Occipital lobe (tissue), 2 donors: ENCODE measurements around the gene HIVEP2. TPM values are rescaled to one million over a fixed set of nuclear protein-coding genes. Genes with fewer than 3 reads are reported as not detected.

Experiments
- DNase-seq: peaks from one replicate; lab custom pipeline; 2025; lab: John Stamatoyannopoulos, UW
- total RNA-seq: library from RNA; depleted of rRNA; stranded (reverse); fragments of >200 nt; gene quantifications from one replicate; pipeline ENCODE4 v1.2.3, GENCODE V29; 2014

Gene HIVEP2
- total RNA-seq, 1 donor from 2014 or later: 114 TPM

DNA sequence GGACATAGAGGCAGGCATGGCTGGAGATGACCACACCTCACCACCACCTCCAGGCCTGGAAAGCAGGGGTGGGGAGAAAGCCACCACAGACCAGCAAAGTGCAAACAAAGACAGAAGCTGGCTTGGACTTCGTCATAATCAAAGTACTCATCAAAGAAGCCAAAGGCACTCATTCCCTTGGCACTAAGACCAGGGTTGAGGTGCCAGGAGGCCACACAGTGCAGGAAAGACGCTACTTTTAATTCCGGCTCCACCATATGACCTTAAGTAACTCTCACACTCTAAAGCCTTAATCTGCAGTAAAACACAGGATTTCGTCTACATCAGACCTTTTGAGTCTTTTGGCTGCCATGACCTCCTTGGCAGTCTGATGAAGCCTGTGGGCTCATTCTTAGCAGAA lies 123.1 kb downstream of the HIVEP2 start:
- DNase-seq: no peak

DNA sequence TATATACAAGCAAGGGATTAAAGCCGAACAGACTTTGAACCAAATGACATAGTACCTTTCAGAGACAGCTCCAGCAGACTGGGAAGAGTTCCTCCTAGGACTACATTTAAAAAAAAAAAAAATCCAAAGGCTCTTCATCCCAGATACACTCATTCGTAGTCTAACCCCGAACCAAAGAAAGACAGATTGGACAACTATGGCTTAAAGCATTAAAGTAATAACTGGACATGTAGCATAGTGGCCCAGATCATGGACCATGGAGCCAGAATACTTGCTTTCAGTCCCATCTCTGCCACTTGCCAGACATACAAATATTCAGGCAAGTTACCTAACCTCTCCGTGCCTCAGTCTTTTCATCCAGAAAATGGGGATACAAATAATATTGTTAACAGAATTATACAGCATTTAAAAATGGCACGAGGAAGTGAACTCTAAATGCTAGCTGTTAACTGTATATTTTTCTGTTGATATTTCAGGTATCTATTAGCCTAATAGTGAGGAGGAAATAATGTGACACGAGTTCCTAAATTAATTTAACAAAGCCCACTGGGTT lies 123.7 kb downstream of the HIVEP2 start:
- DNase-seq: no peak

DNA sequence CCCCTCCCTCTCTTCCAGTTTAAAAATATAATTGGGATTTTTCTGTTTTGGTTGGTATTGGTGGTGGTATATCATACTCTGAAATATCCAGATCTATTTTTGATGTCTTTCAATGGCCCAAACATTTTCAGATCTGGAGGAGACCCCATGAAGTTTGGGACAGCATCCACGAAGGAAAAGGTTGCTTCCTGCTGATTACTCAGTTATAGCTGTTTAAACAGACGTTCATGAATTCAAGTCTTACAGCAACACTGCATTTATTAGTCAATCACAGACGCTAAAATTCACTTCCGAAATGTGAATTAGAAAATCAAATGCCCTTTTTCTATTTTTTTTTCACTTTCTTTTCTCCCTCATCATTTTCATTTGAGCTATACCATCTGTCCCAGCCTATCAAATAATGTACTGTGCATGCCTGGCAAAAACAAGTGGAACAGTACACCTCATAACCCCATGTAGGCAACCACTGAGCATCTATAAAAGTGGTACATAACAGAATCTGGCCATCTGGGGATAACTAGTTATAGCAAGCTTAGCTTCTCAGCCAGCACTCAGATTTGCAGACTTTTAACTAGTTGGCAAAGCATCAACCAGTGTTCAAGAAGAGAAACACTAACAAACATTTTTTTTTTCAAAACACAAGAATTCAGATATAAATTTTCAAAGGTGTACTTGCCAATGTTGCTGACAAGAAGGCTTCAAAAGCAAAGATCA lies 124.5 kb downstream of the HIVEP2 start:
- DNase-seq: no peak

DNA sequence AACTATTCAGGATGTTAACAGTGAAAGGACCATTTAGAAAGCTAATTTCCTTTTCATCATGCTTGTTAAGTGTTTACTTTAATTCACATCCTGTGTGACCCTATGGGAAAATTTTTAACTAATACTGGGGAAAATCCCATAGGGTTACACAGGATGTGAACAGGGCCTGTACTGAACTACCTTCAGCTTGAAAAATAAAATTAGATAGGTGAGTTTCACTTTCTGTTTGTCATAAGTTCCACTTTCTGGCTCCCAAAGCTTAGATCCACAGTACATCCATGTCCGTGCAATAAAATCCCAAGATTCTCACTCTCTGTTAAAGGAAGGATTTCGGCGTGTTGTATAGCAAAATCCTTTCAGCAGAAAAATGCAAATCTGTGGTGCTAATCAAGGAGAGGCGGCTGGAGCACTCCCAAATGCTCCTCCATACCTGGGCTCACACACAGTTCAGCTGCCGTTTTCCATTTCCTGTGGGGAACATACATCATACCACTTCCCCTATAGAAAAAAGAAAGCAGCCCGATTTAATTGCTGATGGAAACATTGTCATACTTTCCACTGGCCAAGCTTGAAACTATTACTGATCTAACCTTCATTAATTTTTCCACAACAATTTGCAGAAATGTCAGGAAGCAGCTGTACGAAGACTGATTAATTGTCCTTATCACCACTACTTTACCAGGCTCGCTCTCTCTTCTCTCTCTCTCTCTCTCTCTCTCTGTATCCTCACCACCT lies 125.2 kb downstream of the HIVEP2 start:
- no peak for DNase-seq

DNA sequence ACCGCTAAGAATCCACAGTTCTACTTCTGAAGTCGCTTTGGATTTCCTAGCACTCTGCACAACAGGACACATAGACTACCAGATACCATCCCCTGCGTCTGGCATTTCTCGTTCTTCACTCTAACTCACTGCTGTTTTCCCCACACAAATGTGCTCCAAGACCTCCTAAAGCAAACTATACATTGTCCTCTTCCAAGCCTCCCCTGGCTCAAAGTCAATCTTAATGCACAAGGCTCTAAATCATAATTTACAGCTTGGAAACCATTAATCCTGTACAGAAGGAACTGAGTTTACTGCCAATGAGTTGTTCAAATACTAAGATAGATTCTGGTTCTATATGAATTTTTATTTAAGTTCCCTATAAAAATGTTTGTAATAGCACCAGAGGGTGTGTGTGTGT lies 128.5 kb downstream of the HIVEP2 start:
- DNase-seq: no peak

GRCh38 chr6:142816031-142816430 lies 128.9 kb downstream of the HIVEP2 start:
- no peak for DNase-seq

DNA sequence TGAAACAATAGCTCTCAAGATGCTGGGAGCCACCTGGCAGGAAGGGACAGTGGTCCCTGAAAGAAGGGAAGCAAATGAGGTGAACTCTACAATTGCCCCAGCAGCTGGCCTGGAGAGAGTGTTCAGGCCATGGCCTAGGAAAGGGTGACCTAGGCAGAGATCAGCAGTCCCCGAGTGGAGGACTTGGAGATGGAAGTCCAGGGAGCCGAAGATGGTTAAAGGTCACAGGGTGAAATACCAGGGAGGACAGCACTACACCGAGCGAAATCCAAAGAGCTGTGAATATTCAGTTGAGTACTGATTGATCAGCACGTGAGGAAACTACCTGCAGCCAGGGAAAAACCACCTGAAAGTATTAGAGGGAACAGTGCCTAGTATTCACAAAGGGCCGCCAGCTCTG lies 133.1 kb downstream of the HIVEP2 start:
- DNase-seq: no peak

GRCh38 chr6:142810952-142811514 lies 133.9 kb downstream of the HIVEP2 start:
- DNase-seq: no peak

DNA sequence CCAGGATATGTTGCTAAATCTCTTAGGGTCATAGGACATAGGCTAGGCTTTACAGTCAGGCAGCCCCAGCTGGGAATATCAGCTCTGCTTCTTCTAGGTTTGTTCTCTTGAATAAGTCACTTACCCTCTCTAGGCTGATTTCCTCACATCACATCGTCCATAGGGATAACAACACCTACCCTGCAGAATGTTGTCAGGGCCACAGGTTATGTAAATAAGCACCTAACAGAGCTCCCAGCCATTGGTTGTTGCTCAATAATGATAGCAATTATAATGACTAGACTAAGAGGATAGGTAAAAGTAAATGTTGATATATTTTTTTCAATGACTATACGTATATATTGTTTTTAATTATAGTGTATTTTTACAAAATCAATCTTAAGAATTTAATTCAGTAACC lies 135.0 kb downstream of the HIVEP2 start:
- DNase-seq: no peak

DNA sequence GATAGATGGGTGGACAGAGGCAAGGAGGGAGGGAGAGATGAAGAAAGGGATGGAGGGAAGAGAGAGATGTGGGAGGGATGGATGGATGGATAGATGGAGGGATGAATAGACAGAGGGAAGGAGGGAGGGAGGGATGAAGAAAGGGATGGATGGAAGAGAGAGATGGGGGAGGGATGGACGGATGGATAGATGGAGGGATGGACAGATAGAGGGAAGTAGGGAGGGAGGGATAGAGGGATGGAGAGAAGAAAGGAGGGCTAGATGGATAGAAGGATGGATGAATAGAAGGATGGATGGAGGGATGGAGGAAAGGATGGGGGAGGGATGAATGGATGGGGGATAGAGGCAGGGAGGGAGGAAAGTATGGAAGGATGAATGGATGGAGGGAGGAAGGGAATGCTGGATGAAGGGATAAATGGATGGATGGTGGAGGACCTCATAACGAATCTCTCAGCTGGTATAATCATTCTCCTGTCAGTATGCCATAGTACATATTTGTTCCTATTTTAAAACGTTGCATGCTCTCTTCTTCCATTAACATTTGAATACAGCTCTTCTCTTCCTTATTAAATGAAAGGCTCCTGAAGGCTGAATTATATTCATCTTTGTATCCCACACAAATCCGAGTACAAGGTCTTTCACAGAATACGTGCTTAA lies 136.4 kb downstream of the HIVEP2 start:
- DNase-seq: no peak

DNA sequence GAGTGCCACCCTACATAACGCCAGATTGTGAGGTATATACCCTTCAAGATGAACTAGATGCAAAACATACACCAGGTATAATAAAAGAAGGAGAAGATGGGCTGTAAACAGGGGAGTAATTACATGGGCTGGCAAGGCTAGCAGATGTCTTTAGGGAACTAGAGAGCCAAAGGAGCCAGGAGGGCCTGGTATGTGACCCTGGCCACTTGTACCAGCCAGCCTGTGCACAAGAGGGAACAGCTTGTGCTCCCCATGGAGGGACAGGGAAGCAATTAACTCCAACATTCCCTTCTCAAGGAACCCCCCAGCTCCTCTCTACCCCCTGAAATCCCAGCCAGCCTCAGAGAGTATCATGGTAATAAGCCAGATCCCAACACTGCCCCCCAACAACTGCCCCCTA lies 139.9 kb downstream of the HIVEP2 start:
- DNase-seq: no peak

DNA sequence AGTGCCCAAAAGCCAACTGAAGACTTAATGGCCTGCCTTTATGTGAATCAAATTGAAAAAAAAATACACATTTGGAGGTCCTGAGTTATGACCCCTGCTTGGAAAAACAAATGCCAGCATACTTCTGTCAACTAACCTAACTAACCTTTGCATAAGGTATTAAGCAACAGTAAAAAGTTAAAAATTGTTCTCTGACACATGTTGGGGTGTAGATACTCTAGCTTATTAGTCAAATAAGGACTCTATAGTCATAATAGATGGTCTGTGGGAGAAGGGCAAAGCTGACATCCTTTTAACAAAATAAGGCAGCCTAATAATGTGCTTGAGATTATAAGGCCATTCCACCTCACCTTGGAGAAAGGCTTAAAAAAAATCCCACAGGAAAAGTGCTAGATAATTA lies 140.5 kb downstream of the HIVEP2 start:
- no peak for DNase-seq

DNA sequence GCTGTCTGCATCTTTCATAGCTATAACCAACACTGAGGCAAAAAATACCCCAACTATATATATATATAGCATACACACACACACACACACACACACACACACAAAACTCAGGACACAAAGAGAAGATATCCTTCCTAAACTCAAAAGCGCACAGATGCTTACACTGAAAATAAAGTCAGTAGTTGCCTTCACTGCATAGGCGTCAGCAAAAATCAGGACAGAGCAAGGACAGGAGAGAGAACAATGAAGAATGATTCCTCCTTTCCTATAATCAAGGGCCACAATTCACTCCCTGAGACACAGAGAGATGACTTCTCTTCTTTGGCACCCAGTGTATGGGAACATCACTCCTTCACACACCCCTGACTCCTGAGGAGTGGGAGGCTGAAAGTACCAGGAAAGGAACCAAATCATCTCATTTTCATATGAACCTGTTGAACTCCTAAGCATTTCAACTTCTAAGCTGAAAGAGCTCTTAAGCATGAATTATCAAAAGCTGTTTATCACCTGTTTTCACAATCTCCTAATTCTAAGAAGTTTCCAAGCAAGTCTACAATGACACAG lies 141.4 kb downstream of the HIVEP2 start:
- no peak for DNase-seq

DNA sequence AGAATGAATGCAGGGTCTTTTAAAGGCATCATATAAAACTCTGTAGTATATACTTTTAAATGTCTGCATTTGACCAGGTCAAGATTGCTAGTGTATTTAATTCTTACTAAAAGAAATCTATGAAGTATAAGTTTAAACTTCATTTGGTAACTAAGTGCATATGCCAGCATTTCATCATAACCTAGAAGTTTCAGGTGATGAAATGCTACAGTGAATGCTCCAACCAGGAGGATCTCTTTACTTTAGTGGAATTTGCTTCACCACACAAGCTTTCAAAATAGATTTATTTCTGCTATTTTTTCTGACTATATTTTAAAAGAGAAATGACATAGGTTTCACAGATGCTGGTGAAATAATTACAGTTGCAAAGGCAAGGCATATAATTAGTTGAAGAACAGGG lies 141.9 kb downstream of the HIVEP2 start:
- no peak for DNase-seq

- no peak for DNase-seq
Observed at GRCh38 chr6:142802124-142802523, 142.9 kb downstream of the HIVEP2 start.

DNA sequence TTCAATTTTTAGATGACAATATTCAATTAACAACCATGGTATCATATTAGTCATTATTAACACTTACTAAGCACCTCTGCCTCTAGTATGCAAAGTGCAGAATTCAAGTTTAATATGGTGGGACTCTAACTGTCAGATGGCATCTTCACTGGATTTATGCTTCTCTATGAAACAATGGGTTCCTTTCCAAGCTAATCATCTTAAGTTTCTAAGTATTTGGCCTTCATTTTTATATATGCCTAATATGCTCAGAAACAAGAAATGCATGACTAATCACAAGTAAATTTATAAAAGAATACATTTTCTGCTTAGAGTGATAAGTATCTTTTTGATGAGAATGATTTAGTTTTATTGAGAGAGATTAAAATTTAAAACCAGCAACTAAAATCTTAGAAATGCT lies 144.7 kb downstream of the HIVEP2 start:
- no peak for DNase-seq

DNA sequence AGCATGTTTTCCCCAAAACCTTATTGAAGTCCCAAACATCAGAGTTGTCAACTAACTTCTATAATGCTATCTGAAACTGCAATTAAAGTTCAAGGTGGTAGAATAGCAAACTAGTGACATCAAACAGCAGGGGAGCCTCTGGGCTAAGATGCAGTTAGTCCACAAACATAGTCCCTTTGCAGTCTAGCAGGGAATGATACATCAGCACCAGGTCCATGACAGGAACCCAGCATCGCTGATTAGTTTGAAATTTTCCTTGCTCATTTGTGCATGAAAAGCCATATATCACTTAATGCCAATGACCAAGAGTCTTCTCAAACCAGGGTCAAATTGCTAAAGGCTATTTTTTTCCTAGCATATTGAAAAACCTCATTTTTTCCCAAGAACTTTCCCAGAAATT lies 145.3 kb downstream of the HIVEP2 start:
- no peak for DNase-seq

DNA sequence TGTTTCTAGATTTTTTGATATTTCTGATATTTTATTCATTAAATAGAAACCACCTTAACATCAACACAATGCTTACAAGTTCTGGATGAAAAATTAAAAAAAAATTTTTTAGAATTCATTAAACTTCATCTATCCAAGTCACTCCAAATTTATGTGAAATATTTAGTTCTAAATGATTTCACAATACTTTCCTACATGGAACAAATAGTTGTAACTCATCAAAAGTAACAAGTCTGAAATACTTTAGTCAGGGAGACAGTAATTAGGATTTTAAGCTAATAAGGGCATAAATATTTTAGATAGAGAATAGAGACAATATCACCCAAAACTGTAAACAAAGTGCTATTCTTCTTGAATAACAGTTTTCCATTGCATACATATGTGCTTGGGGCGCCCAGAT lies 147.8 kb downstream of the HIVEP2 start:
- no peak for DNase-seq

DNA sequence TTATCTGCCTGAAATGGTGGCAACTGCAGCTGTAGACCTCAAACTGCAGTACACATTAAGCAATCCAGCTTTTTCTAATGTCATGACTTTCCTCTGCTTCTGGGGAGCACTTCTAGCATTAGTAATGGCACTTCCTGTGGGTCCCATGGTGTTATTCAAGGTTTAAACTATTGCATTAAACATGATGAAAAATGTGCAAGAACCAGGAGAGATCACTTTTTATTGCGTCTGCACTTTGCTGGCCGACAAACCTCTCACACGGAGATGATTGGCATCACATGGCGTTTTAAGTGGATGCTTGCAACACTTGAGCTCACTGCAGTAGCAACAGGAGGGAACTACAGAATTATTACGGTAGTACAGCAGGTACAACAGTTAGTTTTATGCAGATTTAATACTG lies 148.4 kb downstream of the HIVEP2 start:
- no peak for DNase-seq

DNA sequence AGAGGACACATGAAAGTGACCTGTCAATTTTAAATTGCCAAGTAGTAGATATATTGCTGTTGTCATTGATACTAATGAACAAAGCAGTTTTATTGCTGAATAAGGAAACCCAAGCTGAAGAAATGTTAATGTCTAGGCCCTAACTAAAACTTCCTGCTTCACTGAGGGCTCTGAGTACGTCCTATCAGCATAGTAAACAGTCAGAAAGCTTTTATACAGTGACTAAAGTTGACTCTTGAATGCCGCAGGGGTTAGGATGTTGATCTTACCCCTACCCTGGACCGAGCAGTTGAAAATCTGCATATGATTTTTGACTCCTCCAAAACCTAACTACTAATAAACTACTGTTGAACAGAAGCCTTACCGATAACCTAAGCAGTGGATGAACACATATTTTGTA lies 149.0 kb downstream of the HIVEP2 start:
- DNase-seq: no peak

DNA sequence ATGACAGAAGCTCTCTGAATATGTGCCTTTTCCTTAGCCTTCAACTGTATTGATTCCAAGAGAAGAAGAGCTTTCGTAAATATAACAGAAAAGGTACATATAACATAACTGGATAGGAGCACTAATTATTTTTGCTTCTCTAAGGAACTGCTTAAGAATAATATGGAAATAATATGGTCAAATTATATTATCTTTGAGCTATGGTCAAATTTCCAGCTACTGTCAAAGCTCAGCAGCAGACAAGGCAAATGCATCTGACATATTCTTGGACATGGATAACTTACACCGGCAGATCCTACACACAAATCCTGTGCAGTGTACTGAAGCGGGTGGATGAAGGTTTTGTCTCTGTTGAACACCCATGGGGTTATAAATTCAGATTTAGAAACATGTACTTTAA lies 150.6 kb downstream of the HIVEP2 start:
- DNase-seq: no peak

- no peak for DNase-seq
Observed at GRCh38 chr6:142790257-142790656, 154.7 kb downstream of the HIVEP2 start.
